ENCODE measurements around the gene GPR160. TPM values are rescaled to one million over a fixed set of nuclear protein-coding genes. Genes with fewer than 3 reads are reported as not detected.

Gene GPR160
- total RNA-seq, 1 donor from 2014 or later: 2.9 TPM

GRCh38 chr3:170062769-170063168 lies 25.0 kb downstream of the GPR160 start:
- DNase-seq (ENCODE audit: low spot score in 2 of 2) (no peak), FAIRE-seq (no peak)

GRCh38 chr3:170063691-170064090 lies 25.9 kb downstream of the GPR160 start:
- FAIRE-seq (no peak), DNase-seq (ENCODE audit: low spot score in 2 of 2) (no peak)

DNA sequence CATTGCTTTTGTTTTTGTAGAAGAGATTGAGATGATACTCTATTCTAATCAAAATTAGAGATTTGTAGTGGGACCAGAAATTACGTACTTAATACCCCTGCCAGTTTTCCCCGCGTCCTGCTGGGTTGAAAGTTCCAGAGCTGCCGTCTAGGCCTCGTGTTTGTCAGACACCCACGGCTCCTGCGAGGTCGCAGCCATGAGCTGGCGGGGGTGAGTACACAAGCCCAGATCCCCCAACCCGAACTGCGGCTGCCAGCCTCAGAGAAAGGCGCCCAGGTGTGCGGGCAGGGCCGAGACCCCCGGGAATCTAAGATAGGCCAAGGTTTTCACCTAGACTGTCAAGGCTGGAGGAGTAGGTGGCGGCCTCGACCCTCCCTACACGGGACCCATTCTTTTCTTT lies 26.3 kb downstream of the GPR160 start:
- no peak for DNase-seq (ENCODE audit: low spot score in 2 of 2)
- FAIRE-seq: no peak

- DNase-seq (ENCODE audit: low spot score in 2 of 2) (no peak), FAIRE-seq (no peak)
Observed at GRCh38 chr3:170075441-170076091, 37.8 kb downstream of the GPR160 start.

DNA sequence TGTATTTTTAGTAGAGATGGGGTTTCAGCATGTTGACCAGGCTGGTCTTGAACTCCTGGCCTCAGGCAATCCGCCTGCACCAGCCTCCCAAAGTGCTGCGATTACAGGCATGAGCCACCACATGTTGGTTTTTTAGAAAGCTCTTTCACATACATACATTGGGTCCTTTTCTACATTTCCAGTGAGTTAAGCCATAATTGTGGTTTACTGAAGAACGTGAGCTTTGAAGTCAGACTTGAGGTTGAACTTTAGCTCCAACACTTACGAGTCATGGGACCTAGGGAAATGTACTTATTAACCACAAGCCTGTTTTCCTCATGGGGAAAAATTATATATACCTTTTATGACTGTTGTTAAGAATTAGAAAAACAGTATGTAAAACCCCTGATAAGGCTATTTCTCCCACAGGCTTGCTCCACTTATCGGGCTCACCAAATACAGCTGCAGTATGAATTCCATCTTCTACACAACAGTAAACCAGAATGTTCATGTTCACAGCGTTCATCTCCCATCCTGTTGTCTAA lies 39.0 kb downstream of the GPR160 start:
- FAIRE-seq: no peak
- DNase-seq (ENCODE audit: low spot score in 2 of 2): no peak

DNA sequence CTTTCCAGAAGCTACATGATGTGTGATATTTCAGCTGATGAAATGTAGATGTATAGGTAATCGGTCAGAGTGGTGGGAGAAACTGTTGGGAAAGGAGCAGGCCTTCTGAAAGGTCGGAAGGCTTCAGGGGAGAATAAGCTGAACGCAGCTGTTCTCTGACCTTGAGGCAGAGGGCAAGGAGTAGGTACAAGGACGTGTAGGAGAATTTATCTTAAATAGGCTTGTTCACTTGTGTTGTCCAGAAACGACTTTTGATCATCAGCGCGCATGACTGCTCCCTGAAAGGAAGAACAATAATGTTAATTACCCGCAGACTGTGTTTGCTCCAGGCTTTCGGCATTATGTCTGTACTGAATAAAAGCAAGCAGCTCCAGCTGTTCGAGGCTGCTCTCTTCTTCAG lies 39.6 kb downstream of the GPR160 start:
- DNase-seq (ENCODE audit: low spot score in 2 of 2): no peak
- no peak for FAIRE-seq

GRCh38 chr3:170078620-170079281 lies 41.0 kb downstream of the GPR160 start:
- DNase-seq (ENCODE audit: low spot score in 2 of 2) (no peak), FAIRE-seq (no peak)

DNA sequence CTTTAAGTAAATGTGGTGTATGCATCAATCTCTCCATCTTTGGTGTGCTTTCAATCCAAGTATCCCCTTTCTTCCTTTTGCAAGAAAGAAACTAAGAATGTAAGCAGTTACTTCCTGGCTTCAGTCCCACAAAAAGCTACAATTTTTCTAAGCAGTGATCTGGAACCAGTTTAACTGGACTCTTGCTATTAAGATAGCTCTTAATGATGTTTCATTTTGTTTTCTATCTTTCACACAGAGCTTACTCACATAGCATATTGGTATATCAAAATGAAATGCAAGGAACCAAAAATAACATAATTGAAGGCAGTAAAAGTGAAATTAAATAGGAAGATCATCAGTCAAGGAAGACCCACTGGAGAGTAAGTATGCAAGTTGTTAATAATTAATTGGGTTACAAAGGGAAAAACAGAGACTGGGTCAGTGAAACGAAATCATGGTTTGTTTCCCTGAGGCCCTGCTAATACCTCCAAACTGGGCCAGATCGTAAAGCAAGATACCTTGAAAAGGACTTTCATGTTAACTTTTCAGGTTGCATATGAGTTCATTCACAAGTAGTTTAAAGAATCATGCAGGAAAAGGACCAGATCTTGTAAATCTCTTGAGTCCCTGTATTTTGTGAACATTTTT lies 41.9 kb downstream of the GPR160 start:
- DNase-seq (ENCODE audit: low spot score in 2 of 2): no peak
- FAIRE-seq: no peak

DNA sequence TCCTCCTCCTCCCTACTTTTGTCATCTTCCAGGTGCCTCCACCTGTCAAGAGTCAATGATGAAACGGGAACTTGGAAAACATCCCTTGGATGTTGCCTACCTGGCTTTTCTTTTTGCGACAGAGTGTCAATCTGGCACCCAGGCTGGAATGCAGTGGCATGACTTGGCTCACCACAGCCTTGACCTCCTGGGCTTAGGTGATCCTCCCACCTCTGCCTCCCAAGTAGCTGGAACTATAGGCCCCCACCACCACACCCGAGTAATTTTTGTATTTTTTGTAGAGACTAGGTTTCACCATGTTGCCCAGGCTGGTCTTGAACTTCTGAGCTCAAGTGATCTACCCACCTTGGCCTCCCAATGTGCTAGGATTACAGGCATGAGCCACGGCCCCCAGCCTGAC lies 42.8 kb downstream of the GPR160 start:
- no peak for FAIRE-seq

GRCh38 chr3:170081079-170081741 lies 43.4 kb downstream of the GPR160 start:
- FAIRE-seq: no peak

More for the DNA sequence above, 42.8 kb downstream of the GPR160 start:
- no peak for DNase-seq (ENCODE audit: low spot score in 2 of 2)

GRCh38 chr3:170083343-170083742 lies 45.5 kb downstream of the GPR160 start:
- FAIRE-seq: no peak

More at GRCh38 chr3:170081079-170081741, 43.4 kb downstream of the GPR160 start:
- no peak for DNase-seq (ENCODE audit: low spot score in 2 of 2)

DNA sequence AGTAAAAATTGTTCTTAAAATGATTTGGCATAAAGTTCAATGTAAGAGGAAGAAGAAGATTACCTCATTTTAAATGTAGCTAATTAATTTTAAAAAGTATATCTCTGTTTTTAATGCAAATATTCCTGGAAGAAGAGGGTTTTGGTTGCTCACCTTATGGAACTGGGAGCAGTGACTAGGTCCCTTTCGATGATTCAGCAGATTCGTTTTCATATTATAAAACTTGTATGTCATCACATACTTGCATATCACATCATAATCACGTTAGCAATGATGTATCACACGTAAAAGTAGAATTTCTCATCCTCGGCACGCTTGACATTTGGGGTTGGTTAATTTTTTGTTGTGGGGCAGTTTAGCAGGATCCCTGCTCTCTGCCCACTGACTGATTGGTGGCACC lies 47.6 kb downstream of the GPR160 start:
- FAIRE-seq (no peak), DNase-seq (ENCODE audit: low spot score in 2 of 2) (no peak)

More at GRCh38 chr3:170083343-170083742, 45.5 kb downstream of the GPR160 start:
- DNase-seq (ENCODE audit: low spot score in 2 of 2): no peak

DNA sequence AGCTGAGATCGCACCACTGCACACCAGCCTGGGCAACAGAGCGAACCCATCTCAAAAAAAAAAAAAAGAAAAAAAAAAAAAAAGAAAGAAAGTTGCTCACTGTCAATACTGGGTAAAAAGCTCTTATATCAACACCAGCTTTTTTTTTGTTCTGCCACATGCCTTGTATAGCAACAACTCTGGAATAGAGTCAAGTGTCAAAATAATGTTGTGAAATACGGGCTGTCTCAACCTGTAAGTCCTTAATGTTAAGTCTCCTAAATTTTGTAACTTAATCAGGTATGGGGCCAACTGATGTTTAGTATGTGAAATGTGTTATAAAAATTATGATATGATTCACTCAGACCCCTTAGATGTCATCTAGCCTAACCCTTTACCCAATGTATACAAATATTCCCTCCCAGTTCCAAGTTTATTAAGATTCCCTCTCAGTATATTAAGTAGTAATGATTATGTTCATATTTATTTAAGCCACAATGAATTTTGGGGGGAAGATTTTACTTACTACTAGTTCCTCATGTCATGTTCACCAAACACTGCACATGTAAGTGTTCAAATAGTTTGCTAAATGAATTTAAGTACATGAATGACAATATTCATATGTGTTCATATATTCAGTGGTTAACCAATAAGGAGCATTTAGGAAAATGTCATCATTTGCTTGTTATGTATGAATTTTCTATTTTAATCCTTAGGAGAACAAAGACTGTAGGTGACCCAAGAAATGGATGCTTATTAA lies 52.2 kb downstream of the GPR160 start:
- DNase-seq (ENCODE audit: low spot score in 2 of 2) (no peak), FAIRE-seq (no peak)

DNA sequence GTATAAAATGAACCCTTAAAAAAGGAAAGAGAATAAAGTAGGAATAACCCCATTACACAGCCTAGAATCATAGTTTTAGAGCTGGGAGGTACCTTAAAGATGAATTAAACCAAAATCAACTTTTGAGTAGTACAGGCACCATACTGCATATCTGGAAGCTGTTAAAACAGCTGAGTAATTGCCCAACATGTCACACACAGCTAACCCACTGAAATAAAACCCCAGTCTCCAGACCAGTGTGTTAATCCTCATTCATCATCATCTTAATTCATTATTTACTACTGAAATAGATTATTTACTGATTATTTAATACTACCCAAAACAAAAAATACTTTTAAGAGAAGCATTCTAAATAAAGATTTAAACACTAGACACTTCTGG lies 52.8 kb downstream of the GPR160 start:
- FAIRE-seq: no peak
- DNase-seq (ENCODE audit: low spot score in 2 of 2): no peak

DNA sequence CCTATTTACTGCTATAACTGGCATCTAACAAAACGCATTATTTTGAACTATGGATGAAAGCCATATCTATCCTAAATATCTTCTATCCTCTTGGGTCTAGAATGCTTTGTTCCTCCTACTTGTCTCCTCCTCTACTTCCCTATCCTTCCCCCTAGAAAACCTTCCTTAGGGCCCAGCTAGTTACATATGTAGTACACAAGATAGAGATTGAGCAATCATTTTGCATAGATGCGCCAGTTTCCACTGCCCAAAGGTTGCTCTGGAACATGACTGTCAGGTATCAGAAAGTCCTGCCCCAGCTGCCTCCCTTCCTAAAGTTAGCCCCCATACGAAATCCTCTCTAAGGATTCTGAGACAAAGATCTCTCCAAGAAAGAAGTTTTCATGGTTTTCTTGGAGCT lies 55.1 kb downstream of the GPR160 start:
- DNase-seq (ENCODE audit: low spot score in 2 of 2) (no peak), FAIRE-seq (no peak)

DNA sequence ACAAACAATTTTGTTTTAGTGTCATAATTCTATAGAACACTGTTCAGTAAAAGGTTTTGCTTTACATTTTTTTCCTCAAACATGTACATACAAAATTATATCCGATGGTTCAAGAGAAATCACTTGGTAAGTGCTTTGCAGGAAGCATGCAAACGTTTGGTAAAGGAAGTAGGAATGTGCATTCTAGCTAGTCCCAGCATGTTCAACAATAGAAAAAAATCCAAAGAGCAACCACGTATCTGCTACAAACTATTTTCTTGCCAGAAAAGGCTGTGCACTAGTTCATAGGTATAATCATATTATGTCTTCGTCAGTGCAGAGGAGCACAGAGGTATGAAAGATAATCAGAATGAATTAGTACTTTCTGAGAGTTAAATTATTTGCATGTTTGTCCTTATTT lies 58.0 kb downstream of the GPR160 start:
- no peak for DNase-seq (ENCODE audit: low spot score in 2 of 2)
- FAIRE-seq: no peak

- DNase-seq (ENCODE audit: low spot score in 2 of 2) (no peak), FAIRE-seq (no peak)
Observed at GRCh38 chr3:170096342-170096741, 58.5 kb downstream of the GPR160 start.

- DNase-seq (ENCODE audit: low spot score in 2 of 2) (no peak), FAIRE-seq (no peak)
Observed at GRCh38 chr3:170098753-170099152, 61.0 kb downstream of the GPR160 start.

DNA sequence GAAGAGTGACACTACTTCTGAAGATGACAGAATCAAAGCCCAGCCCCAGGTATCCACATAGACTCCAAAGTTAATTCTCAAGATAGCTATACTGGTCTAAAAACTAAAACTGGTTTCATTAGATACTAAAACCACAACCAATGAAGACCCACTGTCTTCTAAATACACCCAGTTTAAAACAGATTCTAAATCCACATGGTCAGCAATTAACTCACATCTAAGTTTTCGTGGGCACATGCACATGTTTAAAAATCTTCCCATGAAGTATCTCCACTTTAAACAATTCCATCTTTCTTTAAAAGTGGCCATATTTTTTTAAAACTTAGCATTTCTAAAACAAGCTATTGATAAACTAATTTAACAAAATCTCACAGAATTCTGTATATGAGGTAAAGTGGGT lies 63.1 kb downstream of the GPR160 start:
- no peak for DNase-seq (ENCODE audit: low spot score in 2 of 2)
- no peak for FAIRE-seq

DNA sequence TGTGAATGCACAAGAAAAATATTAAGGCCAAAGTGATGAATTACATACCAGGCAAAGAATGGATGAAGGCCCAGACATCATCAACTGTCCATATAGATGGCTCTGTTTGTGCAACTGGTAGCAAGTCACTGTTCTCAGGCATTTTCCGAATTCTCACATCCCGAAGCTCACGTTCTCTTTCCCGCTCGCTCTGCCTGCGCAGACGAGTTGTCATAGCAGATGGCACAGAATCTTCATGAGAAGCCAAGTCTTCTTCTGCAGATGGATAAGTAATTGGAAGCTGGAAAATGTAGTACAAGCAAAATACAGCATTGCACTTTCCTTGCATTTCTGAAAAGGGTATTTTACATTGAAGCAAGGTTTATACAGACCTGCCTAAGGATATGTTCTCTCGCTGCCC lies 64.6 kb downstream of the GPR160 start:
- FAIRE-seq (no peak), DNase-seq (ENCODE audit: low spot score in 2 of 2) (no peak)

Measured in frontal cortex (tissue), 4 donors.